HG03575 (cell line): ENCODE measurements around the gene PYM1.
"Not testable (repeated sequence)": the region's sequence is repeated elsewhere in the genome, so short reads cannot be mapped to it uniquely, and the experiment has no call there.

Experiments
- ATAC-seq: cut with Tn5 transposase; IDR thresholded peaks from one replicate; pipeline ENCODE4 v1.9.1; 2021; ENCODE audit not compliant: unreplicated experiment, insufficient number of reproducible peaks, low FRiP score; ENCODE audit errors: extremely low read depth

The PYM1 gene

GRCh38 chr12:55923648-55924047, 4.0 kb downstream of the PYM1 start:
- ATAC-seq: not testable (repeated sequence)

DNA sequence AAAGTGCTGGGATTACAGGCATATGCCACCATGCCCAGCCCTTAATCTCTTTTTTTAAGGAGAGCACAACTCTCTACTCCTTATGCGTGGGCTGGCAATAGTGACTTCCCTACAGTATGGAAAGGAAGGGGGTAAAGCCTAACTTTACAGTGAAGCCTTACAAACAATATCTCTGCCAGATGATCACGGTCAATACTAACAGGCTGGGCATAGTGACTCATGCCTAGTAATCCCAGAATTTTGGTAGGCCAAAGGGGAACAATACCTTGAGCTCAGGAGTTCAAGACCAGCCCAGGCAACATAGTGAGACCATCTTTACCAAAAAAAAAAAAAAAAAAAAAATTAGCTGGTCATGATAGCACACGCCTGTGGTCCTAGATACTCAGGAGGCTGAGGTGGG, 5.6 kb downstream of the PYM1 start:
- ATAC-seq: no peak

- not testable (repeated sequence) for ATAC-seq
Measured at GRCh38 chr12:55919032-55919431, 8.7 kb downstream of the PYM1 start.

DNA sequence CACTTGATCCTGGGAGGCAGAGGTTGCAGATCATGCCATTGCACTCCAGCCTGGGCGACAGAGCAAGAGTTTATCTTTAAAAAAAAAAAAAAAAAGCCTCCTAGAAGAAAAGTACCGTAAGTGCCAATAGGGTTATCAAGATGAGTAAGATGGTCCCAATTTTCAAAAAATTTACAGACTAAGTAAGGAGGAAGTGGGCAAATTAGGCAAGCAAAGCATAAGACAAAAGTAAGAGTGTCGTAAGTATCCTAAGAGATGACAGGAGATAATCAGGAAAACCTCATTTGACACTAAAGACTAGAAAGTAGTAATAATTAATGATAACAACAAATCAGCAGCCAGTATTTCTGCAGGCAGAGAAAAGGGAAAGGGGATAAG, 12.2 kb downstream of the PYM1 start:
- ATAC-seq: no peak

- no peak for ATAC-seq
Measured at GRCh38 chr12:55912908-55913307, 14.8 kb downstream of the PYM1 start.

DNA sequence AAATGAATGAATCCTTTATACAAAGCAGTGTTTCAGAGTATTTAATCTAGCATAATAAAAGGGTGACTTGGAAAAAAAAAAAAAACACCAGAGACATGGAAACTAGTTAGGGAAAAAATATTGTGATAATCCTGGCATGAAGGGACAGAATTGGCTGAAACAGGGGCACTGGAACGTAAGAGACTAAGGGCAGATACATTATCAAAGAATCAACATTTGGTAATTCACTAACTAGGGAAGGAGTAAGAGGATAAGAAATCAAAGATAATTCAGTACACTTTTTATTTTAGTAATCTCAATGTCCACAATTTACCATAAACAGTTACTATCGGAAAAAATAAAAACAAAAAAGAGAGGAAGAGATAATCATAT, 18.2 kb downstream of the PYM1 start:
- ATAC-seq: no peak

- no peak for ATAC-seq
Measured at GRCh38 chr12:55908726-55909512, 18.8 kb downstream of the PYM1 start.

DNA sequence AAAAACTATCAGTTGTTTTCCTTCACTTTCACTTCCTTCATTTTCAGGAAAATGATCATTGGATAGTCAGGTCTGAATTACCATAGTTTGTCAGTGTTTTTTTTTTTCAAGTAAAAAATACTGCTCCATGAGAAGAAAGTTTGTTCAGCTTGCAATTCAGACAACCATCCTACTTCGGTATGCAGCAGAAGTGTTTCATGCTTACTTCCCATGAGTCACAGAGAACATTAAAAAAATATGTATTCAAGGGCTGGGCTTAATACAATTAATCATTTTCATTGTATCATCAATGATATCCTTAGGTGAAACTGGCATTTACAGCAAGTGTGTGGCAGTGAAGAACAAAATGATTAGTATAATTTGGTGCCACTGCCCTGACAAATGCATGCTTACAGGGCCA, 21.6 kb downstream of the PYM1 start:
- ATAC-seq: no peak

DNA sequence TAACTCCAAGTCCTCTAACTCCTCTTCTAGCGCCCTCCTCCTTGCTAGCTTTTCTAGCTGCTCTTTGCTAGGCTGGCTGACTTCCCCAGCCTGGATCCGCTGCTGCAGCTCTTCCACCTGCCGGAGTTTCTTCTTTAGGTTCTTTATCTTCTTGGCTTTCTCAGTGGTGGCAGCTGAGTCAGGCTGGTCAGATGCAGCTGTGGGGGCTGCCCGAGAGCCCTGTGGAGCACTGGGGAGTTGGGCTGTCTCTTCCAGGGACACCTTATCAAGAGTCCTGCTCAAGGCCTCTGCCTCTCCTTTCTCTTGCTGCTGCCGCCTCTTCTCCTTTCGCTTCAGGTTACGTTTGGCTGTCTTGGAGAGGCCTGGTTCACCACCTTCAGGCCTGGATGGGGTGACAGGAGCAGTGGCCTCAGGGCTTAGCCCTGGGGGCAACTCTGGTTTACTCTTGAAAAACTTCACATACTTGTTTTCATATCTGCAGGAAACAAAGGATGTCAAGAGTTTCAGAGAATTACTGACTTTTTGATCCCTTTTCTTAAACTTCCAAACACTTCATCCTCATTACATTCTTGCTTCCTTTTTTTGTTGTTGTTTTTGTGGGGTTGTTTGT, 25.7 kb downstream of the PYM1 start:
- no peak for ATAC-seq

GRCh38 chr12:55899082-55899481, 28.6 kb downstream of the PYM1 start:
- no peak for ATAC-seq

DNA sequence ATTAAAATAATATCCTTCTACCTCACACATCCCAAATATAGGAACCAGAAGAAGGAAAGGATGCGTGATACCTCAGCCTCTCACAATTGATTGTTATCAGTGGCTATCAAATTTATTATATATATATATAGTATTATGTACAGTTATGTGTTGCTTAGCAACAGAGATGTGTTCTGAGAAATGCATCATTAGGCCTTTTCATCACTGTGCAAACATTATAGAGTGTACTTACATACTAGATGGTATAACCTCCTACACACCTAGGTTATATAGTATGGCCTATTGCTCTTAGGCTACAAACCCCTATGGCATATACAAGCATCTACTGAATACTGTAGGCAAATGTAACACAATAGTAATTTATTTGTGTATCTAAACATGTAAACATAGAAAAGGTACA, 34.0 kb downstream of the PYM1 start:
- ATAC-seq: no peak

GRCh38 chr12:55891310-55891709, 36.4 kb downstream of the PYM1 start:
- ATAC-seq: no peak

- no peak for ATAC-seq
Measured at GRCh38 chr12:55885113-55885512, 42.6 kb downstream of the PYM1 start.

GRCh38 chr12:55877824-55878223, 49.9 kb downstream of the PYM1 start:
- ATAC-seq: no peak

DNA sequence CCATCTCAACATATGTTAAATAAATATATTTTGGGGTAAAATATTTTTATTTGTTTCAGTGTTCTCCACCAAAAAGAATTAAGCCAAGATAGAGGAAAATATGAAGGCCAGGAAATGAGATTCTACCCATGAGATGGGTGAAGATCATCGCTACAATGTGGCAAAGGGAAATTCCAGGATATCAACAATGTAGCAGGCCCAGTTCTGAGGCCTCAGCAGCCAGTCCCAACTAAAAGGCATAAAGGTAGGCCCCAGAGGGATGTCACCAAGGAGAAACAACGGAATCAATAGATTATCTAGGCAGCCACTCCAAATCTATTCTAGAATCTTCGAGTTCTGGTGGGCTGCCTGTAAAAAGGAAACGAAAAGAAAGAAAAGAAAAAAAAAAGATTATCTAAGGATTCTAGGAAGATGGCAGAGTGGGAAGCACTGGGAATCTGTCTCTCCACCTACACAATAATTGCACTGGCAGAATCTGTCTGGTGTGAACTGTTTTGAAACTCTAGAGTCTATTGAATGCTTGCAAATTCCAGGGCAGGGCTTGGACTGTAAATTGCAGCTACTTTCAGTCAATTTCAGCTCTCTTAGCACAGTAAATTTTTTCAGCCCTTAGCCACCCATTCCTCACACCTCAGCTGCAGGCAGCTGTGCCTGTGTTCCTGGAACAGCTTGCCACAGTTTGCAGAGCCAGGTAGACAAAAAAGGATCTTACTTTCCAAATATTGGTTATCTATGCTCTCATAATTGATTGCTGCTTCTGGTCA, 51.8 kb downstream of the PYM1 start:
- ATAC-seq: no peak

GRCh38 chr12:55874443-55874842, 53.3 kb downstream of the PYM1 start:
- ATAC-seq: no peak

DNA sequence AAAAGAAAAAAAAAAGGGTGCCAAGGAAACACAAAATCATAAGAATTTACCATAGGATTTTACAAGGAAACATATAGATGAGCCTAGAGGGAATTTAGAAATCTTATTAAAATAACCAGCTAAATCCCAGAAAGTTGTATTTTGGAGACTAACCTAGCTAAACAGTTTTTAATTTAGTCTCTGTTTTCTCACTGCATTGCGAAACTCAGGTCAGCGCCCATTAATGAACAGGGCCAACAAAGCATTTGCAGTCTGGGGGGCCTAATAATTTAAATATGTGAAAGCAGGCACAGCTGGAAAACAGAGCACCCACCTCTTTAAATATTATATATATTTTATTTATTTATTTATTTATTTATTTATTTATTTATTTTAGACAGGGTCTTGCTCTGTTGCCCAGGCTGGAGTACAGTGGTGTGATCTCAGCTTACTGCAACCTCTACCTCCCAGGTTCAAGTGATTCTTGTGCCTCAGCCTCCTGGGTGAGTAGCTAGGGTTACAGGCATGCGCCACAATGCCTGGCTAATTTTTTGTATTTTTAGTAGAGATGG, 61.2 kb downstream of the PYM1 start:
- not testable (repeated sequence) for ATAC-seq

GRCh38 chr12:55865327-55865726, 62.4 kb downstream of the PYM1 start:
- ATAC-seq: no peak

DNA sequence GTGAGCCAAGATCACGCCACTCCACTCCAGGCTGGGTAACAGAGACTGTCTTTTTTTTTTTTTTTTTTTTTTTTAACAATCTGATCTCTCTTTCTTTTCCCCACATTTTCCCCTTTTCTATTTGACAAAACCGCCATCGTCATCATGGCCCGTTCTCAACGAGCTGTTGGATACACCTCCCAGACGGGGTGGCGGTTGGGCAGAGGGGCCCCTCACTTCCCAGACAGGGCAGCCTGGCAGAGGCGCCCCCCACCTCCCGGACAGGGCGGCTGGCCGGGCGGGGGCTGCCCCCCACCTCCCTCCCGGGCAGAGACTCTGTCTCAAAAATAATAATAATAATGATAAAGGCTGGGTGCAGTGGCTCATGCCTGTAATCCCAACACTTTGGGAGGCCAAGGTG, 64.8 kb downstream of the PYM1 start:
- not testable (repeated sequence) for ATAC-seq

- no peak for ATAC-seq
Measured at GRCh38 chr12:55862286-55862685, 65.4 kb downstream of the PYM1 start.
